HG02870 (cell line): ENCODE measurements around the gene WBP11.
A peak's percentile ranks its signal among the peaks of the same experiment; 100 is the strongest.
"Not testable (repeated sequence)": the region's sequence is repeated elsewhere in the genome, so short reads cannot be mapped to it uniquely, and the experiment has no call there.

Experiments
- ATAC-seq: cut with Tn5 transposase; IDR thresholded peaks from one replicate; pipeline ENCODE4 v1.9.1; 2021; ENCODE audit warnings: mild to moderate bottlenecking, moderate library complexity; ENCODE audit not compliant: unreplicated experiment

WBP11 gene

GRCh38 chr12:14773685-14774073, 29.6 kb downstream of the WBP11 start:
- peak; percentile 20 for ATAC-seq

- no peak for ATAC-seq
Observed at GRCh38 chr12:14772946-14773345, 30.3 kb downstream of the WBP11 start.

GRCh38 chr12:14771651-14772137, 31.6 kb downstream of the WBP11 start:
- ATAC-seq: no peak

- peak; percentile 19 for ATAC-seq
Observed at GRCh38 chr12:14770496-14771461, 32.5 kb downstream of the WBP11 start.

DNA sequence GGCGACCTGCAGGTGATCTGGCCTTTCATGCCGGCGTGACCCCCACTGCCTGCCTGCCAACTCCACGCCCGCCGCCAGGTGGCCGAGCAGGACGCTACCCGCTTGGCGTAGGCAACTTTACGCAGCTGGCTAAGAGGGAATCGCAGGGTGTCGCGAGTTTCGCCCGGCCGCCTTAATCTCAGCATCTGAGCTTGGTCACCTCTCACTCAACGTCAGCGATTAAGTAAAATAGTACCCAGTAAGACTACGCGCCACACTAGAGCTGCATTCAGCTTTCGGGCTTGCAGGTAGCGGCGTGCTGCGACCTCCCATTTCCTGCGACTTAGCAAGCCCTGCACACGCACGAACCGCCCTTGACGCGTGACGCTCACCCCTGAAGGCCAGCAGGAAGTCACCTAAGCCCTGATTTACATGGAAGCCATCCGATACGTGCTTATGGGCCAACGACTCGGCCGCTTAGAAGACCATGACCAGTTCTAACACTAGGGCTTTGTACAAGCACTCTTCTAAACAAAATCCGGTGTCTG, 33.2 kb downstream of the WBP11 start:
- peak; percentile 32 for ATAC-seq

- no peak for ATAC-seq
Observed at GRCh38 chr12:14769466-14769968, 33.8 kb downstream of the WBP11 start.

- no peak for ATAC-seq
Observed at GRCh38 chr12:14768823-14769405, 34.4 kb downstream of the WBP11 start.

- ATAC-seq: no peak
Observed at GRCh38 chr12:14767617-14768016, 35.7 kb downstream of the WBP11 start.

DNA sequence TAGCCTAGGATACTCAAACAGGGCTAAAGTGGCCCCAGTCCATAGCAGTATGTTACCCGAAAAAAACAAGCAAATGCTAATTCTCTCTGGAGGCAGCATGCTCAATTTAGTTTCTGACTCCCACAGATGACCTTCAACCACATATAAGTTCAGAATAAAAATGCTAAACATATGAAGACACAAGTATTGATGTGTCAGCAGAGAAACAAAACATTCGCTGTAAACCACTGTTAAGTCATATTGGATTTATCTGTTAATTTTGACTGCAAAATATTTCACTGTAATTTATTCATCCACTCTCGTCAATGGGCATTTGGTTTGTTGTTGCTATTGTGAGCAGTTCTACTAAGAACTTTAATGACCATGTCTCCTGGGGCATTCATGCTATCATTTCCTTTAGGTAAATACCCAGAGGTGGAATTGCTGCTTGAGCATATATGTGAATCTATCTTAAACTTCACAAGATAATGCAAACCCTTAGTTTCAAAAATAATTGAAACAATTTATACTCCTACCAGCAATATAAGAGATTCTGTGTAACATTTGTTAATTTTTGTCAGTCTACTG, 36.5 kb downstream of the WBP11 start:
- no peak for ATAC-seq

GRCh38 chr12:14766020-14766419, 37.3 kb downstream of the WBP11 start:
- ATAC-seq: not testable (repeated sequence)

- no peak for ATAC-seq
Observed at GRCh38 chr12:14765398-14765797, 37.9 kb downstream of the WBP11 start.

DNA sequence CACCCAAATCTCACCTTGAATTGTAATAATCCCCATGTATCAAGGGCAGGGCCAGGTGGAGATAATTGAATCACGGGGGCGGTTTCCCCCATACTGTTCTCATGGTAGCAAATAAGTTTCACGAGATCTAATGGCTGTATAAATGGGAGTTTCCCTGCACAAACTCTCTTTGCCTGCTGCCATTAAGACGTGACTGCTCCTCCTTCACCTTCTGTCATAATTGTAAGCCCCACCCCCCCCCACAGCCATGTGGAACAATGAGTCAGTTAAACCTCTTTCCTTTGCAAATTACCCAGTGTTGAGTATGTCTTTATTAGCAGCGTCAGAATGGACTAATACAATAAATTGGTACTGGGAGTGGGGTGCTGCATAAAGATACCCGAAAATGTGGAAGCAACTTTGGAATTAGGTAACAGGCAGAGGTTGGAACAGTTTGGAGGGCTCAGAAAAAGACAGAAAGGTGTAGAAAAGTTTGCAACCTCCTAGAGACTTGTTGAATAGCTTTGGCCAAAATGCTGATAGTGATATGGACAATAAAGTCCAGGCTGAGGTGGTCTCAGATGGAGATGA, 43.5 kb downstream of the WBP11 start:
- ATAC-seq: not testable (repeated sequence)

DNA sequence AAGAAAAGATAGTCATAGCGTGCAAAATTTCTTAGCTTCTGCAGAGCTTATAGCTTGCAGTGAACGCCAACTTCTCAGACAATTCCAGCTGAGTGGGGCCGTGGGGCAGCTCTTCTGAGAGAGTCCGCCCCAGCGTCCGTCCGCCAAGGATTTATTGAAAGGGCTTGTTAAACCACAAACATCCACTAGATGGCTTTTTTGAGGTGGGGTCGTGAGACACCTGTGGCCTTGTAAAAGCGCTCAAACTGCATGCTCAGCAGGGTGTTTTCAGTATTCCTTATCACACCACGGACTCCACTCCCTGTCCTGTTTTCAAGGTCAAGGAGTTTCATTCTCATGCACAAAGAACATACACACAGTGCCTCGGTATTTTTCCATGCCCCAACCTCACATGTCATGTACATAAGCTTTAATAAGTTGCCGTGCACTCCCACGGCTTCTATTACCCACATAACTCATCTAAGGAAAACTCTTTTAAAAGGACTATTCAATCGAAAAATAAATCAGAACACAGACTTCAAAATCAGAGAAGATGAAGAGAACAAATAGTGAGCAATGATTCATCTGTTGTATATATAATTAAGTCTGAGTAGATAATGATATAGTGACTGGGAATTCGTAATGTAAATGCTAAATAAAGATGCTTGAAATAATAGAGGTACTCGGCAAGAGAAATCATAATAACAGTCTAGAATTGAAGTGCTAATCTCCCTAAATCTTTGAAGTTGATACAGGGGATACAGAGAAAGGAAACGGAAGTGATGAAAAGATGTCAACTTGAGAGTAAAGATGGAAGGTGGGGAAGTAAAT, 46.7 kb downstream of the WBP11 start:
- no peak for ATAC-seq

GRCh38 chr12:14751986-14752385, 51.3 kb downstream of the WBP11 start:
- ATAC-seq: no peak

- ATAC-seq: no peak
Observed at GRCh38 chr12:14743061-14743460, 60.2 kb downstream of the WBP11 start.

DNA sequence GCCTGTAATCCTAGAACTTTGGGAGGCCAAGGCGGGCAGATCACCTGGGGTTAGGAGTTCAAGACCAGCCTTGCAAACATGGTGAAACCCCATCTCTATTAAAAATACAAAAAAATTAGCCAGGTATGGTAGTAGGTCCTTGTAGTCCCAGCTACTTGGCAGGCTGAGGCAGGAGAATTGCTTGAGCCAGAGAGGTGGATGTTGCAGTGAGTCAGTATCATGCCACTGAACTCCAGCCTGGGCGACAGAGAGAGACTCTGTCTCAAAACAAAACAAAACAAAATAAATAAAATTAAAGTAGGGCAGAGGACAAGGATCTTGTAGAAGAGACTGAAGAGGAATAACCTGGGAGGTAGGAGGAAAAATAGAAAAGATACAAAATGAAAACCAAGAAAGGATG, 61.3 kb downstream of the WBP11 start:
- ATAC-seq: no peak

DNA sequence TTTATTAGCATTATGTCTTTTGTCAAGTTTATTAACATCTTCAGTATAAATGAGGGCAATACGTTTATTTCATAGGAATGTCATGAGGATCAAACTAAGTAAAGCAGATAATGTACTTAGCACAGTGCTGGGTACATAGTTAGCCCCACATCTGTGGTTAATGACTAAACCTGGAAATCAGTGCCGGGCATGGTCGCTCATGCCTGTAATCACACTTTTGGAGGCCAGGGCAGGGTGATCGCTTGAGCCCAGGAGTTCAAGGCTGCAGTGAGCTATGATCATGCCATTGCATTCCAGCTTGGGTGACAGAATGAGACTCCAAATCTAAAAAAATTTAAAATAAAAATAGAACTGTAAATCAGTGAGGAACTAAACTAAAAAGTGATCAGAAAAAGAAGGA, 62.1 kb downstream of the WBP11 start:
- ATAC-seq: no peak

DNA sequence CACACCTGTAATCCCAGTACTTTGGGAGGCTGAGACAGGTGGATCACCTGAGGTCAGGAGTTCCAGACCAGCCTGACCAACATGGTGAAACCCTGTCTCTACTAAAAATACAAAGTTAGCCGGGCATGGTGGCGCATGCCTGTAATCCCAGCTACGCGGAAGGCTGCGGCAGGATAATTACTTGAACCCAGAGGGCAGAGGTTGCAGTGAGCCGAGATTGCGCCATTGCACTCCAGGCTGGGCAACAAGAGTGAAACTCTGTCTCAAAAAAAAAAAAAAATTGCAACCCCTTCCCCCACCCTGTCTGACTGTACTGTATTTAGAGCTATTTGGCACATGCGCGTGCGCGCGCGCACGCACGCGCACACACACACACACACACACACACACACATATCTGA, 66.8 kb downstream of the WBP11 start:
- ATAC-seq: not testable (repeated sequence)
